Kidney (tissue), 14 donors: ENCODE data around the gene ERO1B. TPM values are rescaled to one million over a fixed set of nuclear protein-coding genes. Genes with fewer than 3 reads are reported as not detected.
A peak's percentile ranks its signal among the peaks of the same experiment; 100 is the strongest.

Source experiments
- DNase-seq, 5 donors: peaks; one replicate each; pipeline ENCODE4 v3.0.0-alpha.2; 2013 to 2020
- FAIRE-seq: peaks from 2 replicates; lab custom pipeline; 2012; peaks lifted over from hg19 to GRCh38; lab: Jason Lieb, UNC
- H3K27ac ChIP-seq, 2 donors: one replicate each; pipeline ENCODE4 v1.7.0; 2013; ENCODE audit warnings: low read depth in 2 of 2, low read length in 2 of 2, inconsistent platforms in 1 of 2
- H3K27me3 ChIP-seq: one replicate; pipeline ENCODE4 v1.7.1; 2013; ENCODE audit warnings: low read length, inconsistent platforms; ENCODE audit not compliant: control insufficient read depth, insufficient read depth
- H3K36me3 ChIP-seq, 3 donors: one replicate each; pipeline versions ENCODE4 v1.7.0 to v1.7.1; 2013; ENCODE audit warnings: low read length in 3 of 3, control low read depth in 1 of 3, inconsistent platforms in 1 of 3; ENCODE audit not compliant: insufficient read depth in 3 of 3, control insufficient read depth in 2 of 3
- H3K4me1 ChIP-seq, 3 donors: one replicate each; pipeline versions ENCODE4 v1.7.0 to v1.7.1; 2013; ENCODE audit warnings: low read length in 3 of 3, inconsistent platforms in 1 of 3, low read depth in 1 of 3; ENCODE audit not compliant: control insufficient read depth in 2 of 3, insufficient read depth in 2 of 3
- H3K4me3 ChIP-seq, 3 donors: one replicate each; pipeline versions ENCODE4 v1.7.0 to v1.8.1; 2013; ENCODE audit warnings: low read length in 3 of 3, control low read depth in 1 of 3, inconsistent platforms in 1 of 3
- H3K9ac ChIP-seq, 3 donors: one replicate each; pipeline versions ENCODE4 v1.7.0 to v1.7.1; 2013; ENCODE audit warnings: low read length in 3 of 3, control low read depth in 1 of 3, inconsistent platforms in 1 of 3
- H3K9me3 ChIP-seq, 3 donors: one replicate each; pipeline versions ENCODE4 v1.7.0 to v1.7.1; 2013; ENCODE audit warnings: low read length in 3 of 3, control low read depth in 1 of 3, inconsistent platforms in 1 of 3; ENCODE audit not compliant: control insufficient read depth in 2 of 3, insufficient read depth in 1 of 3
- CTCF ChIP-seq: IDR thresholded peaks from 3 replicates; pipeline ENCODE4 v1.5.1; 2012; ENCODE audit warnings: mild to moderate bottlenecking, moderate library complexity, borderline replicate concordance; ENCODE audit not compliant: insufficient read depth; ENCODE audit errors: extremely low read depth
- intact Hi-C: fragments of 100-400 bp; cut with DNase I; formaldehyde crosslinking; loops from one replicate; pipeline ENCODE4 v1.11.1; 2022
- polyA plus RNA-seq: library from polyadenylated mRNA; stranded (reverse); fragments of 350-450 nt; fragmentation: Illumina TruSeq; extraction: RNeasy Lipid Tissue Mini Kit (QIAGEN cat#74804); gene quantifications from one replicate; pipeline ENCODE4 v1.2.3, GENCODE V29; 2014; ENCODE audit warnings: low read depth, low replicate concordance; ENCODE audit not compliant: insufficient read depth
- total RNA-seq: library from RNA; stranded (reverse); fragmentation: NEBNext Ultra II Directional; extraction: Animal tissue kit (Norgen Biotek cat#: 25700); gene quantifications from one replicate; pipeline ENCODE4 v1.2.1, GENCODE V29; 2021
- donor health status: control.
- donor health status: control.
- donor health status: control.
- donor health status: control.
- donor health status: control.
- donor health status: DM: yes; HTN: yes; CAD: no.
- donor health status: Normal renal cell carcinoma (clear cell type).

ERO1B gene
- total and polyA plus RNA-seq, 2 donors from 2014 or later = 5.7 to 9.9 TPM

DNA sequence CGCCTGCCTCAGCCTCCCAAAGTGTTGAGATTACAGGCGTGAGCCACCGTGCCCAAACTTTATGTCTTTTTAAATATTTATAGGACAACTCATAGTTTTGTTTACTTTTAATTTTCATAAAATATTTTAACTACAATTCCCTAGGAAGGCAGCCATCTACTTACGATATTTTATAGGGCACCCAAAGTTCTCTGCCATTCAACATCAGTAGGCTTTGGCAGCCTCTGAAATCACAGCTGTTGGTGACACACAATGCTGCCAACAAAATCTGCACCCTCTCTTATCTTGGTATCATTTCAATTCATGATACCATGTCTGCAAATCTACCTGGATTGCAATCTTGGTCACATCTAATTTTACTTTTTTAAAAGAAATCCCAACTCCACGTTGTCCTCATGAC lies 27.1 kb upstream of the ERO1B start:
- intact Hi-C loops = no loop called here
- H3K9me3 ChIP-seq = no peaks in the 10 kb centered on the region
- no peak for FAIRE-seq
- no peaks in the 10 kb centered on the region for H3K36me3 ChIP-seq
- no peak for TF ChIP-seq CTCF
- H3K27me3 ChIP-seq = no peaks in the 10 kb centered on the region
- H3K4me1 ChIP-seq = no peaks in the 10 kb centered on the region
- H3K4me3 ChIP-seq = no peak overlapping the region
- DNase-seq = no peak
- no peak overlapping the region for H3K9ac ChIP-seq
- H3K27ac ChIP-seq = no peak overlapping the region

DNA sequence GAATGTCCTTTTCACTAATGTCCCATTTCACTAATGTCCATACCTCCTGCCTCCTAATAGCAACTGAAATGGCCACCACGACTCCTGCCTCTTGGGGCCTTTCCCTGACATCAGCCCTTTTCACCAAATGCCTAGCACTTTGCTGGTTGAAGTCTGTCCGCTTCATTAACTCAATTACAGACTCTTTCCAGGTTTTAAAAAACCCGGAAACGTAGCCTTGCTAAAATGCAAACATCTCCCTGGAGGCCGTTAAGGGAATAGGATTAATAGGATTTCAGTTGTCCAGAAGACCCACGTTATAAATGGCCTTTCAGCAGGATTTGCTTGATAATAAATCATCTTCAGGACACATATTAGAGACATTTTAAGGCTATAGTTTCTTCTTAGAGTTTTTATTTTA lies 25.7 kb upstream of the ERO1B start:
- Histone ChIP-seq H3K9me3 (no peaks in the 10 kb centered on the region), H3K9ac (no peak overlapping the region), H3K36me3 (no peaks in the 10 kb centered on the region), H3K4me3 (no peak overlapping the region), H3K27ac (no peak overlapping the region), H3K27me3 (no peaks in the 10 kb centered on the region), H3K4me1 (no peaks in the 10 kb centered on the region)
- FAIRE-seq = no peak
- peak in 2 of 5 donors; percentile 35 to 44 for DNase-seq
- no peak for TF ChIP-seq CTCF
- intact Hi-C loops = no loop called here

DNA sequence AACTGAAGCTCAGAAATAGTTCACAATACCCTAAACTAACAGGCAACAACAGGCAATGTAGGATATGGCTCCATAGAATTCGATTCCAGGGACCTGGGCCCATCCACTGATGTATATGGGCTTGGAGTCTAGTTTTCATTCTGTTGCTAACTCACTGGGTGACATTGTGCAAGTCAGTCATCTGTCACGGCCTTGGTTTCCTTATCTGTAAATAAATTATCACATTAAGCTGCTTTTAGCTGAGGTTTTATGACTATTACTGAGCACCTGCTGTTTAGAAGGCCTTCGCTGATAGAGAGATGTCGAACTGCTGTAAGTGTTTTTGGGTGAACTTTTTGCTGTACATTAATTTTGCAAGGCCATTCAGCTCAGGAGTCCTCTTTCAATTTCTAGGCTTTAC lies 22.9 kb upstream of the ERO1B start:
- H3K9me3 ChIP-seq = no peaks in the 10 kb centered on the region
- FAIRE-seq = no peak
- H3K27ac ChIP-seq = no peak overlapping the region
- H3K36me3 ChIP-seq = no peaks in the 10 kb centered on the region
- H3K27me3 ChIP-seq = no peaks in the 10 kb centered on the region
- no peak for DNase-seq
- no peak for TF ChIP-seq CTCF
- no peaks in the 10 kb centered on the region for H3K4me1 ChIP-seq
- intact Hi-C loops = no loop called here
- no peak overlapping the region for H3K4me3 ChIP-seq
- no peak overlapping the region for H3K9ac ChIP-seq

DNA sequence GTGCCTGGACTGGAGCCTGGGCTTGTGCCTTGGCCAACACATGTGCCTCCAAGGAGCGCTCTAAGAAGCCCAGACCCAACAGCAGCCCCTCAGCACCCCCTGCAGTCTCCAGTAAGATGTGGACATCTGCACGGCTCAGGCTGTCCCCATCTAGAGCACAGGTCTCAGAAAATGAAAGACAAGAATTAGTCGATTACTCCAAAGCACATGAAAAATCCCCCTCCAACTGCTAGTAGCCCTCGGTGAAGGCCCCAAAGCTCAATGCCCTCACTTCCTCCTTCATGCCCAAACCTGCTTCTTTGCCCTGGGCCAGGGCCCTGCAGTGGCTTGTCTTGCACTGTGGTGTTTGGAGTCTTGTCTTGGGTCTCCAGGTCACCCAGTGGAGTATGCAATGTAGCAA lies 21.9 kb upstream of the ERO1B start:
- Histone ChIP-seq H3K9ac (no peak overlapping the region), H3K4me1 (no peaks in the 10 kb centered on the region), H3K27ac (no peak overlapping the region), H3K27me3 (no peaks in the 10 kb centered on the region), H3K9me3 (no peaks in the 10 kb centered on the region), H3K4me3 (no peak overlapping the region), H3K36me3 (no peaks in the 10 kb centered on the region)
- DNase-seq = no peak
- TF ChIP-seq CTCF = no peak
- intact Hi-C loops = no loop called here
- FAIRE-seq = no peak
